ENCODE data around the gene KIAA1549.

GRCh38 chr7:138882249-138882648, 98.9 kb downstream of the KIAA1549 start:
- TF ChIP-seq CTCF (IDR thresholded peaks at IDR 0.05) (no peak), EP300 (IDR thresholded peaks at IDR 0.05) (no peak), POLR2A (IDR thresholded peaks at IDR 0.05) (no peak)

Measured in suprapubic skin (tissue), 3 donors.